WTC11 (cell line): ENCODE results near the gene INTU.

Source experiments
- ATF1 ChIP-seq: sonication (generic); formaldehyde crosslinking; IDR thresholded peaks from 2 replicates; pipeline ENCODE4 v1.8.1; 2023; ENCODE audit warnings: mild to moderate bottlenecking, moderate library complexity, missing genetic modification reagents
- EMX1 ChIP-seq: fragments of 250-450 bp; sonication (Bioruptor Pico); IDR thresholded peaks from 2 replicates; pipeline ENCODE4 v1.8.0; 2021; ENCODE audit warnings: mild to moderate bottlenecking
- ZNF317 ChIP-seq: sonication (generic); formaldehyde crosslinking; IDR thresholded peaks from 2 replicates; pipeline ENCODE4 v1.8.1; 2023; ENCODE audit warnings: low read depth, mild to moderate bottlenecking, moderate library complexity, missing genetic modification reagents, borderline replicate concordance
- TF ChIP-seq, protein P1 (sequence below): fragments of 250-450 bp; sonication (Bioruptor Pico); IDR thresholded peaks from 2 replicates; pipeline ENCODE4 v1.8.0; 2021; ENCODE audit warnings: mild to moderate bottlenecking
- TF ChIP-seq, protein P2 (sequence below): sonication (generic); formaldehyde crosslinking; conservative IDR thresholded peaks from 2 replicates; pipeline ENCODE4 v1.8.1; 2023; ENCODE audit warnings: mild to moderate bottlenecking, low read depth, missing genetic modification reagents, moderate library complexity
- TF ChIP-seq, protein P3 (sequence below): sonication (generic); formaldehyde crosslinking; IDR thresholded peaks from 2 replicates; pipeline ENCODE4 v1.8.1; 2023; ENCODE audit warnings: mild to moderate bottlenecking, moderate library complexity, missing genetic modification reagents
- TF ChIP-seq, protein P4 (sequence below): fragments of 200-600 bp; IDR thresholded peaks from 2 replicates; pipeline ENCODE4 v1.8.0; 2022; ENCODE audit warnings: antibody characterized with exemption

DNA sequence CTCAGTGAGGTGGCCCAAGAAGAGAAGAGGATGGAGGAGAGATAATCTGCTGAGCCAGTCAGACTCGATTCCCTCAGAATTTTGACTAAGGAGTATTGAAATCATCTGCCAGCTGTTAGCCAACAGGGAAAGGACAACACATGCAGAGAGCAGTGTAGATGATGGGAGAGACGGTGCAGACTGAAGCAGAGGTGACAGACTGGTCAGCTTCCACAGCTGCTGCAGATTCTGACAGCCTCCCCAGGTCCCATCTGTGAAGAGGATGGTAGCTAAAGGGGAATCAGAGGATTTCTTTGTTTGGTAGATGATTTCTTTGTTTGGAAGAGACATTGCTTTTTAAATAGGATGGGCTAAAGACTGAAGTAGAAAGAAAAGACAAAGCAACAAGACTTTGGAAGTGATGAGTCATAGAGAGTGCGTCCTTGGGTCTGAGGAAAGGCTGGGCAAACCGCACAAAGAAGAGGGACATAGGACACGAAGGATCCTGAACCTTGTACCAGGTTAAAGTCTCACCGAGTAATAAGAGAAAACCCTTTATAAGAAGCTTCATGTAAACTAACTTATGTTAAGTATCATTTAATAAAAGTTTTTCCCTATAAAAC, 27.6 kb downstream of the INTU start:
- TF ChIP-seq, protein P1, sequence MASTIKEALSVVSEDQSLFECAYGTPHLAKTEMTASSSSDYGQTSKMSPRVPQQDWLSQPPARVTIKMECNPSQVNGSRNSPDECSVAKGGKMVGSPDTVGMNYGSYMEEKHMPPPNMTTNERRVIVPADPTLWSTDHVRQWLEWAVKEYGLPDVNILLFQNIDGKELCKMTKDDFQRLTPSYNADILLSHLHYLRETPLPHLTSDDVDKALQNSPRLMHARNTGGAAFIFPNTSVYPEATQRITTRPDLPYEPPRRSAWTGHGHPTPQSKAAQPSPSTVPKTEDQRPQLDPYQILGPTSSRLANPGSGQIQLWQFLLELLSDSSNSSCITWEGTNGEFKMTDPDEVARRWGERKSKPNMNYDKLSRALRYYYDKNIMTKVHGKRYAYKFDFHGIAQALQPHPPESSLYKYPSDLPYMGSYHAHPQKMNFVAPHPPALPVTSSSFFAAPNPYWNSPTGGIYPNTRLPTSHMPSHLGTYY: no peak
- TF ChIP-seq, protein P2, sequence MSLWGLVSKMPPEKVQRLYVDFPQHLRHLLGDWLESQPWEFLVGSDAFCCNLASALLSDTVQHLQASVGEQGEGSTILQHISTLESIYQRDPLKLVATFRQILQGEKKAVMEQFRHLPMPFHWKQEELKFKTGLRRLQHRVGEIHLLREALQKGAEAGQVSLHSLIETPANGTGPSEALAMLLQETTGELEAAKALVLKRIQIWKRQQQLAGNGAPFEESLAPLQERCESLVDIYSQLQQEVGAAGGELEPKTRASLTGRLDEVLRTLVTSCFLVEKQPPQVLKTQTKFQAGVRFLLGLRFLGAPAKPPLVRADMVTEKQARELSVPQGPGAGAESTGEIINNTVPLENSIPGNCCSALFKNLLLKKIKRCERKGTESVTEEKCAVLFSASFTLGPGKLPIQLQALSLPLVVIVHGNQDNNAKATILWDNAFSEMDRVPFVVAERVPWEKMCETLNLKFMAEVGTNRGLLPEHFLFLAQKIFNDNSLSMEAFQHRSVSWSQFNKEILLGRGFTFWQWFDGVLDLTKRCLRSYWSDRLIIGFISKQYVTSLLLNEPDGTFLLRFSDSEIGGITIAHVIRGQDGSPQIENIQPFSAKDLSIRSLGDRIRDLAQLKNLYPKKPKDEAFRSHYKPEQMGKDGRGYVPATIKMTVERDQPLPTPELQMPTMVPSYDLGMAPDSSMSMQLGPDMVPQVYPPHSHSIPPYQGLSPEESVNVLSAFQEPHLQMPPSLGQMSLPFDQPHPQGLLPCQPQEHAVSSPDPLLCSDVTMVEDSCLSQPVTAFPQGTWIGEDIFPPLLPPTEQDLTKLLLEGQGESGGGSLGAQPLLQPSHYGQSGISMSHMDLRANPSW: no peak
- no peak for TF ChIP-seq ATF1 (CRISPR knock-in tag)
- TF ChIP-seq, protein P3, sequence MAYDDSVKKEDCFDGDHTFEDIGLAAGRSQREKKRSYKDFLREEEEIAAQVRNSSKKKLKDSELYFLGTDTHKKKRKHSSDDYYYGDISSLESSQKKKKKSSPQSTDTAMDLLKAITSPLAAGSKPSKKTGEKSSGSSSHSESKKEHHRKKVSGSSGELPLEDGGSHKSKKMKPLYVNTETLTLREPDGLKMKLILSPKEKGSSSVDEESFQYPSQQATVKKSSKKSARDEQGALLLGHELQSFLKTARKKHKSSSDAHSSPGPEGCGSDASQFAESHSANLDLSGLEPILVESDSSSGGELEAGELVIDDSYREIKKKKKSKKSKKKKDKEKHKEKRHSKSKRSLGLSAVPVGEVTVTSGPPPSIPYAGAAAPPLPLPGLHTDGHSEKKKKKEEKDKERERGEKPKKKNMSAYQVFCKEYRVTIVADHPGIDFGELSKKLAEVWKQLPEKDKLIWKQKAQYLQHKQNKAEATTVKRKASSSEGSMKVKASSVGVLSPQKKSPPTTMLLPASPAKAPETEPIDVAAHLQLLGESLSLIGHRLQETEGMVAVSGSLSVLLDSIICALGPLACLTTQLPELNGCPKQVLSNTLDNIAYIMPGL (CRISPR knock-in tag): no peak
- TF ChIP-seq, protein P4, sequence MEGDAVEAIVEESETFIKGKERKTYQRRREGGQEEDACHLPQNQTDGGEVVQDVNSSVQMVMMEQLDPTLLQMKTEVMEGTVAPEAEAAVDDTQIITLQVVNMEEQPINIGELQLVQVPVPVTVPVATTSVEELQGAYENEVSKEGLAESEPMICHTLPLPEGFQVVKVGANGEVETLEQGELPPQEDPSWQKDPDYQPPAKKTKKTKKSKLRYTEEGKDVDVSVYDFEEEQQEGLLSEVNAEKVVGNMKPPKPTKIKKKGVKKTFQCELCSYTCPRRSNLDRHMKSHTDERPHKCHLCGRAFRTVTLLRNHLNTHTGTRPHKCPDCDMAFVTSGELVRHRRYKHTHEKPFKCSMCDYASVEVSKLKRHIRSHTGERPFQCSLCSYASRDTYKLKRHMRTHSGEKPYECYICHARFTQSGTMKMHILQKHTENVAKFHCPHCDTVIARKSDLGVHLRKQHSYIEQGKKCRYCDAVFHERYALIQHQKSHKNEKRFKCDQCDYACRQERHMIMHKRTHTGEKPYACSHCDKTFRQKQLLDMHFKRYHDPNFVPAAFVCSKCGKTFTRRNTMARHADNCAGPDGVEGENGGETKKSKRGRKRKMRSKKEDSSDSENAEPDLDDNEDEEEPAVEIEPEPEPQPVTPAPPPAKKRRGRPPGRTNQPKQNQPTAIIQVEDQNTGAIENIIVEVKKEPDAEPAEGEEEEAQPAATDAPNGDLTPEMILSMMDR: no peak
- TF ChIP-seq EMX1 (CRISPR knock-in tag): no peak
- no peak for TF ChIP-seq ZNF317
